Body of pancreas (tissue), 4 donors: ENCODE results near the gene TPP1. TPM values are rescaled to one million over a fixed set of nuclear protein-coding genes. Genes with fewer than 3 reads are reported as not detected.

ENCODE experiments used
- ATAC-seq: fragments of 150-250 bp; one replicate; pipeline ENCODE4 v1.9.1; 2016
- DNase-seq, 4 donors: peaks; one replicate each; pipeline ENCODE4 v3.0.0-alpha.2; 2019
- H3K27ac ChIP-seq, 4 donors: fragments of 200-600 bp; sonication (generic); 1 replicate in 3 of 4; 2 replicates in 1 of 4; pipeline versions ENCODE4 v1.5.1 to v1.6.1; 2016 to 2019; ENCODE audit warnings: mild to moderate bottlenecking in 1 of 4, mixed read lengths in 1 of 4, moderate library complexity in 1 of 4
- H3K27me3 ChIP-seq, 2 donors: fragments of 200-600 bp; sonication (generic); one replicate each; pipeline ENCODE4 v1.6.0; 2016; ENCODE audit warnings: mild to moderate bottlenecking in 1 of 2
- H3K36me3 ChIP-seq, 2 donors: fragments of 200-600 bp; sonication (generic); replicated peaks in 1 of 2; 2 replicates each; pipeline ENCODE4 v1.5.1; 2016; ENCODE audit warnings: low read depth in 2 of 2; ENCODE audit not compliant: insufficient read depth in 1 of 2
- H3K4me1 ChIP-seq: fragments of 200-600 bp; sonication (generic); one replicate; pipeline ENCODE4 v1.6.0; 2016
- H3K4me3 ChIP-seq, 2 donors: fragments of 200-600 bp; sonication (generic); 1 replicate in 1 of 2; 2 replicates in 1 of 2; pipeline ENCODE4 v1.5.1; 2016 to 2019
- H3K9me3 ChIP-seq, 3 donors: fragments of 200-600 bp; sonication (generic); 1 replicate in 2 of 3; 2 replicates in 1 of 3; pipeline ENCODE4 v1.5.1; 2016
- POLR2A ChIP-seq, 3 donors: fragments of 450-650 bp; IDR thresholded peaks; one replicate each; pipeline ENCODE4 v1.6.1; 2016; ENCODE audit warnings: antibody characterized with exemption in 3 of 3, mild to moderate bottlenecking in 2 of 3
- WGBS, 2 donors: methylation state at CpG; one replicate each; pipeline ENCODE4 v1.1.5; 2017; 5-methylcytosine and 5-hydroxymethylcytosine counted together
- intact Hi-C: fragments of 100-400 bp; cut with DNase I; formaldehyde crosslinking; loops from one replicate; pipeline ENCODE4 v1.15.1; 2023
- total RNA-seq, 2 donors: library from RNA; depleted of rRNA; stranded (reverse); fragments of >200 nt; gene quantifications; one replicate each; pipeline ENCODE4 v1.1.0, GENCODE V29; 2016
- TF ChIP-seq, protein P1 (sequence below), 7 experiments: fragments of 450-650 bp in 4 of 7; fragments of 200-600 bp in 3 of 7; sonication (generic) in 3 of 7; IDR thresholded peaks; one replicate each; pipeline ENCODE4 v1.5.1; 2016 to 2019; ENCODE audit warnings: antibody characterized with exemption in 7 of 7

TPP1 gene
- total RNA-seq, 2 donors from 2014 or later = 20.8 TPM

DNA sequence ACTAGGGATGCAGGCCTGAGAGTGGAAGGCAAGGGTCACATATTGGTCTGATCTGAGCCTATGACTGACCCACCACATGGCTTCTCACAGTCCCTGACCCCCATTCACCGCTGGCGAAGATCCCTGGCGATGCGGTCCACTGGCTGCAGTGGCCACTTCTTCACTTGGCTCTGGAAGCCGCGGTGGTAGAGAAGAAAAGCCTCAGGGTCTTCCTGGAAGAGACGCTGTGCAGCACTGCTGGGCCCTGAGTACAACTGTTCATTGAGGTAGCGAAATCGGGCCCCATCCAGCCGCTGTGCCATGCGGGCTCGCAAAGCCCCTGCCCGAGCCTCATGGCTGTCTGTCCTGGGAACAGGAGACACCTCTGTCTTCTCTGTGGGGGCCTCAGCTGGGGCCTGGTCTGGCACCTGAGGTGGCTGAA is 18.2 kb downstream of the TPP1 start:
- H3K4me3 ChIP-seq = no peak overlapping the region
- peaks cover 36% of the 10 kb centered on the region for H3K4me1 ChIP-seq
- 95 to 100% methylated on average over 9 to 13 of the region's 13 CpGs for WGBS, 2 donors
- no peak overlapping the region for H3K27ac ChIP-seq
- intact Hi-C loops = loop anchor here (10.0 kb wide), 1 partner anchor 116 kb away; the partner anchor contains the start of genes ARFIP2 and TIMM10B
- H3K9me3 ChIP-seq = no peaks in the 10 kb centered on the region
- ATAC-seq (no peak), DNase-seq (no peak)
- TF ChIP-seq, protein P1, sequence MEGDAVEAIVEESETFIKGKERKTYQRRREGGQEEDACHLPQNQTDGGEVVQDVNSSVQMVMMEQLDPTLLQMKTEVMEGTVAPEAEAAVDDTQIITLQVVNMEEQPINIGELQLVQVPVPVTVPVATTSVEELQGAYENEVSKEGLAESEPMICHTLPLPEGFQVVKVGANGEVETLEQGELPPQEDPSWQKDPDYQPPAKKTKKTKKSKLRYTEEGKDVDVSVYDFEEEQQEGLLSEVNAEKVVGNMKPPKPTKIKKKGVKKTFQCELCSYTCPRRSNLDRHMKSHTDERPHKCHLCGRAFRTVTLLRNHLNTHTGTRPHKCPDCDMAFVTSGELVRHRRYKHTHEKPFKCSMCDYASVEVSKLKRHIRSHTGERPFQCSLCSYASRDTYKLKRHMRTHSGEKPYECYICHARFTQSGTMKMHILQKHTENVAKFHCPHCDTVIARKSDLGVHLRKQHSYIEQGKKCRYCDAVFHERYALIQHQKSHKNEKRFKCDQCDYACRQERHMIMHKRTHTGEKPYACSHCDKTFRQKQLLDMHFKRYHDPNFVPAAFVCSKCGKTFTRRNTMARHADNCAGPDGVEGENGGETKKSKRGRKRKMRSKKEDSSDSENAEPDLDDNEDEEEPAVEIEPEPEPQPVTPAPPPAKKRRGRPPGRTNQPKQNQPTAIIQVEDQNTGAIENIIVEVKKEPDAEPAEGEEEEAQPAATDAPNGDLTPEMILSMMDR (IDR thresholded peaks at IDR 0.05) = no peak
- no peak for TF ChIP-seq POLR2A (IDR thresholded peaks at IDR 0.05)
- peaks cover 4 to 16% of the 10 kb centered on the region in 2 donors for H3K36me3 ChIP-seq
- no peaks in the 10 kb centered on the region for H3K27me3 ChIP-seq

DNA sequence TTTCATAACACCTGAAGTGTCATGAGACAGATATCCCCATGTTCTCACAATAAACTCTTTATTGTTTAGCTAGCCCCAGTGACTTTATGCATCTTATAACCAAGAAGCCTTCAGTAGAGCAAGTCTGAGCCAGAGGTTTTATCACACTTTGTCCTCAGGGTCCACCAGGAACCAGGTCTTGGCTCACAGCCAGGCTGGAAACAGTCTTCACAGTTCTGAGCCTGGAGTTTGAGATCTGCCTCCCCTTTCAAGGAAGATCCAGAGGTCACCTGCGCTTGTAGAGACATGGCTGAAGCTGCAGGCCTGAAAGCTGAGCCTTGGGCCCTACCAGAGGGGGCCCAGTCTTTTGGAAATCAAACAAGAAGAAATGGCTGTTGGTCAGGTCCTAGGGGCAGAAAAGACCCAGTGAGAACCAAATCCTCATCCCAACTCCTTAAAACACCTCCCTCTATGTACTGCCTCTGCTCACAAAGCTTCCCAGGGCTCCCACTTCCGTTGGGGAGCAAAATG is 19.3 kb downstream of the TPP1 start:
- DNase-seq = no peak
- peaks cover 4 to 16% of the 10 kb centered on the region in 2 donors for H3K36me3 ChIP-seq
- 70 to 88% methylated on average over 2 of the region's 2 CpGs for WGBS, 2 donors

DNA sequence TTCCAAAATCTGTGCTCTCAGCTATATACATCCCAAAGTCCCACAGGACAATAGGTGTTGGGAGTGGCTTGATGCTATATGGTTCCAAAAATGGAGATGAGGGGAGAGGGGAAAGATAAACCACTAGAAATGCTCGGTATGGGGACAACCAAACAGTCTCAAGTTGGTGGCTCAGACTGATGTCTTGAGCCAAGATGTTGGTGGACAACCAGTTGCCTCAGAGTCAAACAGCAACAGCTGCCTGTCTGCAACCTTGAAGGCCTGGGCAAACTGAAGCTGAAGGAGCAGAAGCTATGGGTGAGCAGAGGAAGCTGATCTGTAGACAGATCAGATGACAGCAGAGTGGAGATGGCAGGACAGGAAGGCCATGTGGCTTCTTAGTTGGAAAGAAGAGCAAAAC is 19.8 kb downstream of the TPP1 start:
- Histone ChIP-seq H3K36me3 (peaks cover 4 to 16% of the 10 kb centered on the region in 2 donors), H3K4me3 (no peak overlapping the region), H3K9me3 (no peaks in the 10 kb centered on the region), H3K27ac (no peak overlapping the region), H3K4me1 (peaks cover 22% of the 10 kb centered on the region), H3K27me3 (no peaks in the 10 kb centered on the region)
- TF ChIP-seq, protein P1 (IDR thresholded peaks at IDR 0.05) = no peak
- TF ChIP-seq POLR2A (IDR thresholded peaks at IDR 0.05) = no peak
- 65 to 89% methylated on average over 1 of the region's 1 CpG for WGBS, 2 donors
- intact Hi-C loops = loop anchor here (10.0 kb wide), 1 partner anchor 65 kb away; no protein-coding TSS in a partner anchor
- ATAC-seq (no peak), DNase-seq (no peak)

More for the DNA sequence above, 19.3 kb downstream of the TPP1 start:
- Histone ChIP-seq H3K4me1 (peaks cover 25% of the 10 kb centered on the region), H3K27me3 (no peaks in the 10 kb centered on the region), H3K9me3 (no peaks in the 10 kb centered on the region), H3K27ac (no peak overlapping the region), H3K4me3 (no peak overlapping the region)
- no peak for TF ChIP-seq POLR2A (IDR thresholded peaks at IDR 0.05)
- TF ChIP-seq, protein P1 (IDR thresholded peaks at IDR 0.05) = no peak
- ATAC-seq = no peak
- intact Hi-C loops = loop anchor here (10.0 kb wide), 2 partner anchors 65 to 115 kb away; partner anchors contain the start of genes ARFIP2 and TIMM10B

DNA sequence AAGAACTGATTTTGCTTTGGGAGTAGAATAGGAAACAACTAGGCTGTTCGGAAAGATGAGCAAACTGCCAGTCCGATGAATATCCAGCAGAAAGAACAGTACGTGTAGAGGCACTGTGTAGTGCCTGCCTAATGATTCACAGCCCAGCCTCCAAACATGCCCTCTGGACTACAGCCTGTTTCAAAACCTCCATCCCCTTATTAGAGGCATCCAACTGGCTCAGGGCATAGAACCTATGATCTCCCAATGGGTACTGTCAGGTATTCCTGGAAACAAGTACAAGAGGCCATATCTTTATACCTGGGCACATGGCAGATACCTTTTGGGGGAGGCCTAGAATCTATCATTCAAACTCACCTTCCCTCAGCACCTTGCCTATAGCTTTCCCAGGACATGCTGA is 20.7 kb downstream of the TPP1 start:
- no peaks in the 10 kb centered on the region for H3K27me3 ChIP-seq
- no peak overlapping the region for H3K27ac ChIP-seq
- peaks cover 22% of the 10 kb centered on the region for H3K4me1 ChIP-seq

More for the DNA sequence above, 20.7 kb downstream of the TPP1 start:
- ATAC-seq = no peak
- H3K36me3 ChIP-seq = peaks cover 4 to 18% of the 10 kb centered on the region in 2 donors
- WGBS, 2 donors = 84 to 87% methylated on average over 3 of the region's 3 CpGs
- DNase-seq = no peak
- H3K9me3 ChIP-seq = no peaks in the 10 kb centered on the region
- intact Hi-C loops = loop anchor here (10.0 kb wide), 1 partner anchor 64 kb away; no protein-coding TSS in a partner anchor
- no peak overlapping the region for H3K4me3 ChIP-seq
- no peak for TF ChIP-seq POLR2A (IDR thresholded peaks at IDR 0.05)
- TF ChIP-seq, protein P1 (IDR thresholded peaks at IDR 0.05) = no peak
